Natural killer cell (primary cell): ENCODE results near the gene TOLLIP. TPM values are rescaled to one million over a fixed set of nuclear protein-coding genes. Genes with fewer than 3 reads are reported as not detected.

ENCODE experiments used
- ATAC-seq, 3 donors: fragments of 150-1000 bp in 2 of 3; fragments of 200-7000 bp in 1 of 3; cut with Tn5 transposase; 1 replicate in 1 of 3; 2 replicates in 2 of 3; pipeline ENCODE4 v1.10.0; 2021; ENCODE audit warnings: mild to moderate bottlenecking in 2 of 3, moderate library complexity in 2 of 3
- DNase-seq, 2 donors: peaks; one replicate each; pipeline versions ENCODE4 v3.0.0 to v3.0.0-alpha.2; 2013 to 2021; ENCODE audit warnings: mixed read lengths in 1 of 2
- H3K27ac ChIP-seq: one replicate; pipeline ENCODE4 v1.5.1; 2013; ENCODE audit warnings: mild to moderate bottlenecking, low read length
- H3K27me3 ChIP-seq: one replicate; pipeline ENCODE4 v1.6.1; 2013; ENCODE audit warnings: low read length; ENCODE audit not compliant: control insufficient read depth, insufficient read depth
- H3K36me3 ChIP-seq: one replicate; pipeline ENCODE4 v1.6.1; 2013; ENCODE audit warnings: low read length; ENCODE audit not compliant: control insufficient read depth, insufficient read depth
- H3K4me1 ChIP-seq: one replicate; pipeline ENCODE4 v1.6.1; 2013; ENCODE audit warnings: low read length; ENCODE audit not compliant: control insufficient read depth, insufficient read depth
- H3K4me3 ChIP-seq: one replicate; pipeline ENCODE4 v1.5.1; 2013; ENCODE audit warnings: low read length
- H3K9me3 ChIP-seq: one replicate; pipeline ENCODE4 v1.6.1; 2013; ENCODE audit warnings: low read length; ENCODE audit not compliant: control insufficient read depth, insufficient read depth
- H3K27ac Mint-ChIP-seq, 2 donors: one replicate each; pipeline ENCODE4 v1.8.0; 2022; ENCODE audit warnings: mild to moderate bottlenecking in 2 of 2, mixed read lengths in 2 of 2, moderate library complexity in 1 of 2
- H3K27me3 Mint-ChIP-seq, 2 donors: one replicate each; pipeline ENCODE4 v1.8.0; 2022; ENCODE audit warnings: low read depth in 2 of 2, mixed read lengths in 2 of 2
- H3K36me3 Mint-ChIP-seq: one replicate; pipeline ENCODE4 v1.8.0; 2022; ENCODE audit warnings: mixed read lengths
- H3K4me1 Mint-ChIP-seq, 2 donors: one replicate each; pipeline ENCODE4 v1.8.0; 2022; ENCODE audit warnings: mixed read lengths in 2 of 2
- H3K4me3 Mint-ChIP-seq: one replicate; pipeline ENCODE4 v1.8.0; 2022; ENCODE audit warnings: mild to moderate bottlenecking, moderate library complexity, mixed read lengths
- H3K9me3 Mint-ChIP-seq, 2 donors: one replicate each; pipeline ENCODE4 v1.8.0; 2022; ENCODE audit warnings: mixed read lengths in 2 of 2
- WGBS: methylation state at CpG from one replicate; pipeline ENCODE4 v1.1.7; 2013; ENCODE audit warnings: missing lambda C conversion rate; ENCODE audit not compliant: insufficient coverage; 5-methylcytosine and 5-hydroxymethylcytosine counted together
- intact Hi-C: fragments of 100-400 bp; cut with micrococcal nuclease; formaldehyde crosslinking; loops from one replicate; pipeline ENCODE4 v1.14.2; 2022
- total RNA-seq, 4 donors: library from RNA; stranded (reverse); fragments of 120-200 nt in 1 of 4; gene quantifications; one replicate each; pipeline versions ENCODE4 v1.2.3 to v1.2.4, GENCODE V29; 2013 to 2022
- TF ChIP-seq, protein P1 (sequence below): fragments of 200-600 bp; IDR thresholded peaks from one replicate; pipeline ENCODE4 v1.8.0; 2022; ENCODE audit warnings: antibody characterized with exemption

TOLLIP gene
- total RNA-seq, 3 donors from 2014 or later (not counting 1 experiment from before 2014, with no cell fraction given): 49.3 to 61.8 (median 54.8) TPM

GRCh38 chr11:1277936-1278512 is 31.4 kb downstream of the TOLLIP start:
- TF ChIP-seq, protein P1, sequence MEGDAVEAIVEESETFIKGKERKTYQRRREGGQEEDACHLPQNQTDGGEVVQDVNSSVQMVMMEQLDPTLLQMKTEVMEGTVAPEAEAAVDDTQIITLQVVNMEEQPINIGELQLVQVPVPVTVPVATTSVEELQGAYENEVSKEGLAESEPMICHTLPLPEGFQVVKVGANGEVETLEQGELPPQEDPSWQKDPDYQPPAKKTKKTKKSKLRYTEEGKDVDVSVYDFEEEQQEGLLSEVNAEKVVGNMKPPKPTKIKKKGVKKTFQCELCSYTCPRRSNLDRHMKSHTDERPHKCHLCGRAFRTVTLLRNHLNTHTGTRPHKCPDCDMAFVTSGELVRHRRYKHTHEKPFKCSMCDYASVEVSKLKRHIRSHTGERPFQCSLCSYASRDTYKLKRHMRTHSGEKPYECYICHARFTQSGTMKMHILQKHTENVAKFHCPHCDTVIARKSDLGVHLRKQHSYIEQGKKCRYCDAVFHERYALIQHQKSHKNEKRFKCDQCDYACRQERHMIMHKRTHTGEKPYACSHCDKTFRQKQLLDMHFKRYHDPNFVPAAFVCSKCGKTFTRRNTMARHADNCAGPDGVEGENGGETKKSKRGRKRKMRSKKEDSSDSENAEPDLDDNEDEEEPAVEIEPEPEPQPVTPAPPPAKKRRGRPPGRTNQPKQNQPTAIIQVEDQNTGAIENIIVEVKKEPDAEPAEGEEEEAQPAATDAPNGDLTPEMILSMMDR: no peak
- intact Hi-C loops: no loop called here
- WGBS: 76% methylated on average over 27 of the region's 27 CpGs
- ATAC-seq: no peak
- Mint-ChIP-seq H3K4me3 (no peak overlapping the region), H3K27ac (no peak overlapping the region), H3K9me3 (no peaks in the 10 kb centered on the region), H3K36me3 (no peaks in the 10 kb centered on the region), H3K4me1 (peaks cover 15% of the 10 kb centered on the region in 2 donors), H3K27me3 (no peaks in the 10 kb centered on the region)
- Histone ChIP-seq H3K9me3 (no peaks in the 10 kb centered on the region), H3K27me3 (no peaks in the 10 kb centered on the region), H3K27ac (no peak overlapping the region), H3K4me3 (no peak overlapping the region), H3K4me1 (peaks cover 26% of the 10 kb centered on the region), H3K36me3 (peaks cover 37% of the 10 kb centered on the region)
- peak in 1 of 2 donors; percentile 27 for DNase-seq

DNA sequence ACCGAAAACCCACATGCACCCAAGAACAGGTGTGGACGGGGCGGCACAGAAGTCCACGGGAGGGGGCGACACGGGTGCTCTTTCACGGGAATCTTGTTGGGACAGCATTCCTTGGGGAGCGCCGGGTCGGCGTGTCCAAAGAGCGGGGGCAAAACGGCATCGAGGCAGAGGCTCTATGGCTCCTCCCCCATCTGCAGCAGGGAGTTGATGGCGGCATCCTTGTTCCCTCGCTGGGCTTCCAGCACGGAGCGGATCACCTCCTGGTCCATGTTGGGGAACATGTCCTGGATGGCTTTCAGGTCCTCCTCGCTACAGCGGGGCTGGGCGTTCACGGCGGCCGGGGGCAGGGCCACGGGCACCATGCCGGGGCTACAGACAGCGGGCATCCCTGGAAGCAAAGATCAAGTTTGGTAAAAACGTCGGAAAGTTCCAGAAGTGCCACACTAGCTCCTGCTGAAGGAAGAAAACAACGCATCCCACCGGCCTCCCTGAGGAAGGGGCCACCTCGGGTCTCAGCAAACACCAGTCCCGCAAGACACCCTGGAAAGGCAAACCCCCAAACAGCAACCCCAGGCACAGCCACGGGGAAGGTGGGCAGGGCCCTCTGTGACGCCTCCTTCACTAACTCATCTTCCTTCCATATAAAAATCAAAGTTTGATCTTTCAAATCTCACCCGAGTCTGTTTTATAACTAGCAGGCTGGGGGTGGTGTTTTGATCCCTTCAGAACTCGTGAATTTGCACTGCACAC is 32.4 kb downstream of the TOLLIP start:
- Histone ChIP-seq H3K27me3 (no peaks in the 10 kb centered on the region), H3K9me3 (no peaks in the 10 kb centered on the region), H3K27ac (no peak overlapping the region), H3K4me1 (peaks cover 26% of the 10 kb centered on the region), H3K36me3 (peaks cover 34% of the 10 kb centered on the region), H3K4me3 (no peak overlapping the region)
- Mint-ChIP-seq H3K9me3 (no peaks in the 10 kb centered on the region), H3K36me3 (no peaks in the 10 kb centered on the region), H3K27me3 (no peaks in the 10 kb centered on the region), H3K4me3 (no peak overlapping the region), H3K27ac (no peak overlapping the region), H3K4me1 (peaks cover 15% of the 10 kb centered on the region in 2 donors)
- DNase-seq (no peak), ATAC-seq (no peak)
- 97% methylated on average over 37 of the region's 37 CpGs for WGBS
- TF ChIP-seq, protein P1: no peak
- intact Hi-C loops: no loop called here

DNA sequence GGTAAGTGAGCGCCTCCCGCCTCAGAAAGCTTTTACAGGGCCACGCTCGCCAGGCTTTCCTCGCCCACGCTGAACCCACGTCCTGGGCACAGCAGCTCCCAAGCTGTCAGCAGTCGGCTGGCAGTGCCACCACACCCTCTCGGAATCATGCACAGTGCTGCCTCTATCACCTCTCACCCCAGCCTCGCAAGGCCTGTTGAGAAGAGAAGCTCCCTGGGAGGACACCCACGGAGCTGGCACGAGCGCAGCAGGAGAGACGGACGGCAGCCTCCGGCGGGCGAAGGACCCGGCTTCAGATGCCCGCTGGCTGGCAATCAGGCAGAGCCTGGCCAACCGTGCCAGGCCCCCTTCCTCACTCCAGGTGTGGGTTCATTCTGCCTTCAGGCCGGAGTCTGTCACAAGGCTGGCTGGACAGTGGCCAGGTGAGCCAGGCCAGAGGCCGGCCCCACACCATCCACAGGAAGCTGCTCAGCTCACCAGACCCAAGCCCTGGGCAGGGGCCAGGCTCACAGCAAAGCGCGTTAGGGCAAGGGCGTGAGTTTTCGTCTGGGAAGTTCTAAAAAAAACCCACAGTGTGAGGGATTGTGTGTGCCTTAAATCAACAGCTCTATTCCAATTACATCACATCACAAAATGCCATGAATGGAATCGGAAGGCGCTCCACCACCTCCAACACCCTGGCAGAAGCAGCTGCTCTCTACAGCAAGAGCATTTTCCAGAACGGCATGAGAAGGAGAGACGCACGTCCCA is 33.2 kb downstream of the TOLLIP start:
- no peak overlapping the region for H3K4me3 Mint-ChIP-seq
- peaks cover 27% of the 10 kb centered on the region for H3K36me3 ChIP-seq
- no peak for ATAC-seq

More for the DNA sequence above, 33.2 kb downstream of the TOLLIP start:
- Mint-ChIP-seq H3K27me3 (no peaks in the 10 kb centered on the region), H3K36me3 (no peaks in the 10 kb centered on the region), H3K4me1 (peaks cover 15% of the 10 kb centered on the region in 2 donors), H3K9me3 (no peaks in the 10 kb centered on the region), H3K27ac (peak overlapping the region in 1 of 2 donors; percentile 51)
- intact Hi-C loops: no loop called here
- no peak overlapping the region for H3K27ac ChIP-seq
- TF ChIP-seq, protein P1: no peak
- no peak overlapping the region for H3K4me3 ChIP-seq
- H3K4me1 ChIP-seq: peaks cover 26% of the 10 kb centered on the region
- WGBS: 85% methylated on average over 30 of the region's 32 CpGs
- H3K27me3 ChIP-seq: no peaks in the 10 kb centered on the region
- H3K9me3 ChIP-seq: no peaks in the 10 kb centered on the region
- peak in 1 of 2 donors; percentile 69 for DNase-seq
